Right lobe of liver (tissue), 4 donors: ENCODE data around the gene DOCK1.

Source experiments
- POLR2A ChIP-seq: fragments of 450-650 bp; IDR thresholded peaks from one replicate; pipeline ENCODE4 v1.6.1; 2017; ENCODE audit warnings: antibody characterized with exemption, mild to moderate bottlenecking
- TF ChIP-seq, protein P1 (sequence below), 4 donors: fragments of 200-600 bp in 3 of 4; fragments of 450-650 bp in 1 of 4; IDR thresholded peaks; one replicate each; pipeline versions ENCODE4 v1.5.1 to v1.8.0; 2016 to 2022; ENCODE audit warnings: antibody characterized with exemption in 4 of 4, mild to moderate bottlenecking in 2 of 4
- donor health status: DM: no; HTN: no; CAD: no.
- donor health status: DM: no; HTN: no; CAD: no.
- donor health status: DM: no; HTN: yes; CAD: no.

DNA sequence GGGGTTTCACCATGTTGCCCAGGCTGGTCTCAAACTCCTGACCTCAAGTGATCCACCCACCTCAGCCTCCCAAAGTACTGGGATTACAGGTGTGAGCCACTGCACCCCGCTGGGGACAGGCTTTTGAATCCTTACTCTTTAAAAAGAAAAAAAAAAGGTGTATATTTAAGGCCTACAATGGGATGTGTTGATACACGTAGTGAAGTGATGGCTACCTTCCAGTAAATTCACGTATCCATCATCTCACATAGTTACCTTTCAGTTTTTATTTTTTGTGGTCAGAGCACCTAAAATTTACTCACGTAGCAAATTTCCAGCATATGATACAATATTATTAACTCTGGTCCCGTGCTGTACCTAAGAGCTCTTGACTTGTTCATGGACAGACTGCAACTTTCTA is 410.7 kb downstream of the DOCK1 start:
- TF ChIP-seq, protein P1, sequence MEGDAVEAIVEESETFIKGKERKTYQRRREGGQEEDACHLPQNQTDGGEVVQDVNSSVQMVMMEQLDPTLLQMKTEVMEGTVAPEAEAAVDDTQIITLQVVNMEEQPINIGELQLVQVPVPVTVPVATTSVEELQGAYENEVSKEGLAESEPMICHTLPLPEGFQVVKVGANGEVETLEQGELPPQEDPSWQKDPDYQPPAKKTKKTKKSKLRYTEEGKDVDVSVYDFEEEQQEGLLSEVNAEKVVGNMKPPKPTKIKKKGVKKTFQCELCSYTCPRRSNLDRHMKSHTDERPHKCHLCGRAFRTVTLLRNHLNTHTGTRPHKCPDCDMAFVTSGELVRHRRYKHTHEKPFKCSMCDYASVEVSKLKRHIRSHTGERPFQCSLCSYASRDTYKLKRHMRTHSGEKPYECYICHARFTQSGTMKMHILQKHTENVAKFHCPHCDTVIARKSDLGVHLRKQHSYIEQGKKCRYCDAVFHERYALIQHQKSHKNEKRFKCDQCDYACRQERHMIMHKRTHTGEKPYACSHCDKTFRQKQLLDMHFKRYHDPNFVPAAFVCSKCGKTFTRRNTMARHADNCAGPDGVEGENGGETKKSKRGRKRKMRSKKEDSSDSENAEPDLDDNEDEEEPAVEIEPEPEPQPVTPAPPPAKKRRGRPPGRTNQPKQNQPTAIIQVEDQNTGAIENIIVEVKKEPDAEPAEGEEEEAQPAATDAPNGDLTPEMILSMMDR (IDR thresholded peaks at IDR 0.05), result no peak
- no peak for TF ChIP-seq POLR2A
